ENCODE measurements around the gene CADM1.

DNA sequence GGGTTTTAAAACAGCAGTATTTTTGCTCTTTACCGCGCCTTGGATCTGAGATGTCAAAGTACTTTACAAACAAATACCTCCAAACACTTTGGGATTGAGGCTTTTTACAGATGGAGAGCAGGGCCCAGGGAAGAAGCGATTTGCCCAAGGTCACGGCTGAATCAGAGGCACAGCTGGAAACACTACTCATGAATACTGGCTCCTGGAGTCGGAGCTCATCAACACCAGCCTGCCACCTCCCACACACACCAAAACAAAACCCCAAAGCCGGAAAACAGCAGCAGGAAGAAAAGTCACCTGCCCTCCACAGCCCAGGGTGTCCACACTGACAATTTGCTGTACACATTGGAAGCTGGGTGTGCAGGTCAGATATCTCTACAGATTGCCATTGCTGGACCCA is 339.4 kb downstream of the CADM1 start:
- TF ChIP-seq, protein P1, sequence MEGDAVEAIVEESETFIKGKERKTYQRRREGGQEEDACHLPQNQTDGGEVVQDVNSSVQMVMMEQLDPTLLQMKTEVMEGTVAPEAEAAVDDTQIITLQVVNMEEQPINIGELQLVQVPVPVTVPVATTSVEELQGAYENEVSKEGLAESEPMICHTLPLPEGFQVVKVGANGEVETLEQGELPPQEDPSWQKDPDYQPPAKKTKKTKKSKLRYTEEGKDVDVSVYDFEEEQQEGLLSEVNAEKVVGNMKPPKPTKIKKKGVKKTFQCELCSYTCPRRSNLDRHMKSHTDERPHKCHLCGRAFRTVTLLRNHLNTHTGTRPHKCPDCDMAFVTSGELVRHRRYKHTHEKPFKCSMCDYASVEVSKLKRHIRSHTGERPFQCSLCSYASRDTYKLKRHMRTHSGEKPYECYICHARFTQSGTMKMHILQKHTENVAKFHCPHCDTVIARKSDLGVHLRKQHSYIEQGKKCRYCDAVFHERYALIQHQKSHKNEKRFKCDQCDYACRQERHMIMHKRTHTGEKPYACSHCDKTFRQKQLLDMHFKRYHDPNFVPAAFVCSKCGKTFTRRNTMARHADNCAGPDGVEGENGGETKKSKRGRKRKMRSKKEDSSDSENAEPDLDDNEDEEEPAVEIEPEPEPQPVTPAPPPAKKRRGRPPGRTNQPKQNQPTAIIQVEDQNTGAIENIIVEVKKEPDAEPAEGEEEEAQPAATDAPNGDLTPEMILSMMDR (IDR thresholded peaks at IDR 0.05; ENCODE audit: poor library complexity): no peak
- TF ChIP-seq EZH2 (IDR thresholded peaks at IDR 0.05; ENCODE audit: borderline replicate concordance) (no peak), EZH2phosphoT487 (IDR thresholded peaks at IDR 0.05; ENCODE audit: low read depth, severe bottlenecking, unreplicated experiment) (no peak)
